K562 (cell line): Measurements from ENCODE around the gene OR6K6. TPM values are rescaled to one million over a fixed set of nuclear protein-coding genes. Genes with fewer than 3 reads are reported as not detected.

ENCODE experiments used
- ATAC-seq: fragments of 200-7000 bp; cut with Tn5 transposase; 3 replicates; pipeline ENCODE4 v1.9.1; 2020; ENCODE audit warnings: moderate library complexity
- BruUV-seq: library from RNA; stranded (reverse); fragments of 400-500 nt; replicated peaks from 2 replicates; lab custom pipeline; 2021; lab: Mats Ljungman, UMichigan
- CTCF ChIA-PET: fragments of 300-600 bp; formaldehyde crosslinking; extraction: SDS; loops from one replicate; lab custom pipeline; 2021; ENCODE audit warnings: low intra/inter-chr PET ratio; lab: Yijun Ruan, JAX
- POLR2A ChIA-PET: fragments of 300-600, 350-650 bp; sonication (Branson Sonifier 250); formaldehyde crosslinking; extraction: SDS; loops from one replicate; lab custom pipeline; 2021; ENCODE audit warnings: antibody characterized with exemption, inconsistent platforms; lab: Yijun Ruan, JAX
- DNase-seq, 4 experiments: peaks; one replicate each; pipeline versions ENCODE4 v3.0.0 to v3.0.0-alpha.2; 2011 to 2018; ENCODE audit warnings: low spot score in 3 of 4, mixed read lengths in 3 of 4; ENCODE audit errors: extremely low read depth in 1 of 4
- FAIRE-seq: peaks from 2 replicates; lab custom pipeline; 2011; peaks lifted over from hg19 to GRCh38; lab: Jason Lieb, UNC
- H2AFZ ChIP-seq: 2 replicates; pipeline ENCODE4 v1.6.0; 2011; ENCODE audit warnings: low read depth, low read length, control low read depth, inconsistent platforms
- H3K27ac ChIP-seq: fragments of 200-600 bp; 3 replicates; pipeline ENCODE4 v1.8.0; 2011; ENCODE audit warnings: low read depth, mild to moderate bottlenecking, control low read depth, inconsistent platforms, low read length, moderate library complexity, mixed read lengths; ENCODE audit errors: extremely low read depth
- H3K27me3 ChIP-seq, 2 experiments: fragments of 300-600 bp in 1 of 2; 2 replicates in 1 of 2; 3 replicates in 1 of 2; pipeline versions ENCODE4 v1.6.0 to v1.8.0; 2011; ENCODE audit warnings: inconsistent platforms in 2 of 2, low read length in 2 of 2, mild to moderate bottlenecking in 1 of 2, mixed read lengths in 1 of 2, moderate library complexity in 1 of 2; ENCODE audit not compliant: control insufficient read depth in 2 of 2, insufficient read depth in 2 of 2
- H3K36me3 ChIP-seq: fragments of 300-600 bp; 3 replicates; pipeline ENCODE4 v1.8.0; 2011; ENCODE audit warnings: mild to moderate bottlenecking, low read length, inconsistent platforms; ENCODE audit not compliant: control insufficient read depth, insufficient read depth
- H3K4me1 ChIP-seq, 2 experiments: fragments of 200-600 bp in 1 of 2; replicated peaks in 1 of 2; 2 replicates in 1 of 2; 3 replicates in 1 of 2; pipeline versions ENCODE4 v1.5.1 to v1.8.0; 2011; ENCODE audit warnings: inconsistent platforms in 2 of 2, low read length in 2 of 2, mild to moderate bottlenecking in 1 of 2, mixed read lengths in 1 of 2, moderate library complexity in 1 of 2; ENCODE audit not compliant: control insufficient read depth in 2 of 2, insufficient read depth in 2 of 2
- H3K4me2 ChIP-seq: 2 replicates; pipeline ENCODE4 v1.6.1; 2011; ENCODE audit warnings: low read length, control low read depth, inconsistent platforms, mixed read lengths; ENCODE audit not compliant: insufficient read depth
- H3K4me3 ChIP-seq: fragments of 200-600 bp; sonication (generic), shearing (Covaris generic); 2 replicates; pipeline ENCODE4 v1.5.1; 2016; ENCODE audit warnings: control low read depth, inconsistent platforms
- H3K79me2 ChIP-seq: fragments of 200-600 bp; 3 replicates; pipeline ENCODE4 v1.8.0; 2011; ENCODE audit warnings: low read length, inconsistent platforms; ENCODE audit not compliant: control insufficient read depth, insufficient read depth
- H3K9ac ChIP-seq, 2 experiments: 2 replicates each; pipeline versions ENCODE4 v1.6.0 to v1.6.1; 2011; ENCODE audit warnings: low read depth in 2 of 2, low read length in 2 of 2, control low read depth in 1 of 2, inconsistent platforms in 1 of 2, mild to moderate bottlenecking in 1 of 2, mixed read lengths in 1 of 2; ENCODE audit not compliant: insufficient read depth in 1 of 2
- H3K9me1 ChIP-seq: one replicate; pipeline ENCODE4 v1.6.0; 2011; ENCODE audit warnings: inconsistent platforms, mild to moderate bottlenecking, low read length, moderate library complexity; ENCODE audit not compliant: control insufficient read depth, insufficient read depth
- H3K9me3 ChIP-seq: replicated peaks from 2 replicates; pipeline ENCODE4 v1.5.1; 2011; ENCODE audit warnings: low read depth, low read length, inconsistent platforms; ENCODE audit not compliant: control insufficient read depth, insufficient read depth
- H4K20me1 ChIP-seq: replicated peaks from 2 replicates; pipeline ENCODE4 v1.6.1; 2011; ENCODE audit warnings: low read length, inconsistent platforms, mixed read lengths; ENCODE audit not compliant: control insufficient read depth, insufficient read depth
- CREM ChIP-seq: IDR thresholded peaks from 2 replicates; pipeline ENCODE4 v1.6.1; 2014; ENCODE audit warnings: antibody characterized with exemption, low read depth
- MNT ChIP-seq, 2 experiments: fragments of 450-650 bp; conservative IDR thresholded peaks; 2 replicates each; pipeline ENCODE4 v1.6.1; 2017; ENCODE audit warnings: mild to moderate bottlenecking in 2 of 2, moderate library complexity in 2 of 2
- RCOR1 ChIP-seq, 2 experiments: IDR thresholded peaks; 2 replicates each; pipeline ENCODE4 v1.6.1; 2012; ENCODE audit warnings: low read depth in 2 of 2, low read length in 2 of 2, borderline replicate concordance in 1 of 2, improper control_type of control experiment in 1 of 2
- ZNF197 ChIP-seq: fragments of 200-800 bp; sonication (Bioruptor generic); IDR thresholded peaks from 2 replicates; pipeline ENCODE4 v1.6.1; 2016; ENCODE audit warnings: low read depth, missing genetic modification characterization, missing compliant biosample characterization
- WGBS: fragments of 100-300 bp; shearing (Covaris generic); methylation state at CpG from one replicate; pipeline ENCODE4 v1.1.6; 2016; ENCODE audit warnings: low coverage, mixed read lengths; ENCODE audit not compliant: insufficient coverage; ENCODE audit errors: missing lambda C conversion rate; 5-methylcytosine and 5-hydroxymethylcytosine counted together
- in situ Hi-C: fragments of 300-500 bp; cut with MboI; formaldehyde crosslinking; loops from 4 replicates; pipeline ENCODE4 v1.15.0; 2018; ENCODE audit warnings: inconsistent platforms, mixed read lengths
- intact Hi-C: fragments of 100-400 bp; cut with micrococcal nuclease; formaldehyde crosslinking; loops from 2 replicates; pipeline ENCODE4 v1.14.2; 2022
- polyA plus RNA-seq, 8 experiments: library from polyadenylated mRNA; depleted of rRNA in 4 of 8; stranded (reverse) in 5 of 8; unstranded in 3 of 8; fragments of >200 nt; fragmentation: Nextera tagmentation in 2 of 8; fragmentation: Illumina TruSeq in 1 of 8; extraction: Ambion mirVana in 2 of 8; extraction: Trizol in 1 of 8; gene quantifications; 2 replicates each; pipeline versions ENCODE4 v1.2.1 to v1.2.3, GENCODE V29; 2011 to 2014; ENCODE audit warnings: inconsistent platforms in 1 of 8, missing spikeins in 1 of 8
- total RNA-seq, 7 experiments: library from RNA; depleted of rRNA in 6 of 7; stranded (reverse); fragments of >200 nt in 6 of 7; fragmentation: Illumina TruSeq in 2 of 7; extraction: Trizol in 2 of 7; gene quantifications; 2 replicates each; pipeline versions ENCODE4 v1.2.1 to v1.2.3, GENCODE V29; 2011 to 2021; ENCODE audit warnings: low replicate concordance in 1 of 7
- TF ChIP-seq, protein P1 (sequence below): sonication (generic); formaldehyde crosslinking; IDR thresholded peaks from 2 replicates; pipeline ENCODE4 v1.8.1; 2023; ENCODE audit warnings: missing genetic modification reagents, mild to moderate bottlenecking, borderline replicate concordance
- TF ChIP-seq, protein P2 (sequence below): fragments of 250-450 bp; sonication (Bioruptor Pico); IDR thresholded peaks from 2 replicates; pipeline ENCODE4 v1.6.1; 2021; ENCODE audit warnings: mild to moderate bottlenecking

The OR6K6 gene
- total and polyA plus RNA-seq, 9 of the 15 experiments (the other 6 are each of a cell fraction or from before 2014, with no cell fraction given) = not detected

DNA sequence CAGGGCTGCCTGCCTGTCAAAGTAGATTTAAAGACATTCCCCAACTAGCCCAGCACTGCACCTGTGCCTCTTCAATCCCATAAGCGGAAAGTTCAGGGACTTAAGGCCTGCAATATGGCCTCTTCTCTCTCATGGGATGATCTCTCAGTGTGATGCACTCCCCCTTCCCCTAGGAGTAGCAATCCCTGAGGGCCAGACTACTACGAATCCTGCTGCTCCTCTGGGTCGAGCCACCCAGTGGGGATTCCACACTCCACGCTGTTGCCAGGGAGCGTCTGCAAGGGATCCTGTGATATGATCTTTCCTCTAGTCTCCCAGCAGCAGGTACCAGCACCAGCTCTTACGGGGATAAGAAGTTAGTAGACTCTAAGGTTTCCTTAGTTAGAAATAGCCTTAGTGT is 39.7 kb downstream of the OR6K6 start:
- Histone ChIP-seq H4K20me1 (no peaks in the 10 kb centered on the region), H3K4me1 (peaks cover 0 to 2% of the 10 kb centered on the region in 2 experiments; a peak in 1 of 5 replicates), H3K9me3 (peaks cover 2% of the 10 kb centered on the region; the same call in 1 of the 2 replicates), H3K79me2 (no peaks in the 10 kb centered on the region), H3K27ac (no peak overlapping the region), H3K4me2 (no peak overlapping the region), H3K4me3 (no peak overlapping the region), H2AFZ (peak overlapping the region; percentile 34; the same call in 1 of the 2 replicates), H3K36me3 (no peaks in the 10 kb centered on the region), H3K9ac (no peak overlapping the region), H3K27me3 (no peaks in the 10 kb centered on the region), H3K9me1 (no peaks in the 10 kb centered on the region)
- no peak for FAIRE-seq
- 51% methylated on average over 6 of the region's 6 CpGs for WGBS
- CTCF ChIA-PET = no interaction called here
- POLR2A ChIA-PET = interaction anchor here (1.3 kb wide), 1 partner anchor 25 kb away, joined by 5 read pairs; no protein-coding TSS in a partner anchor
- BruUV-seq = no TSS peak
- ATAC-seq = peak; percentile 51
- no peak for DNase-seq
- intact Hi-C loops (no loop called here), in situ Hi-C loops (loop anchor here (10.0 kb wide), 1 partner anchor 201 kb away; no protein-coding TSS in a partner anchor)
- TF ChIP-seq CREM = no peak
- no peak for TF ChIP-seq RCOR1 (IDR thresholded peaks at IDR 0.05; ENCODE audit: borderline replicate concordance in 1 of 2, low read depth in 2 of 2, low read length in 2 of 2)
- TF ChIP-seq, protein P1, sequence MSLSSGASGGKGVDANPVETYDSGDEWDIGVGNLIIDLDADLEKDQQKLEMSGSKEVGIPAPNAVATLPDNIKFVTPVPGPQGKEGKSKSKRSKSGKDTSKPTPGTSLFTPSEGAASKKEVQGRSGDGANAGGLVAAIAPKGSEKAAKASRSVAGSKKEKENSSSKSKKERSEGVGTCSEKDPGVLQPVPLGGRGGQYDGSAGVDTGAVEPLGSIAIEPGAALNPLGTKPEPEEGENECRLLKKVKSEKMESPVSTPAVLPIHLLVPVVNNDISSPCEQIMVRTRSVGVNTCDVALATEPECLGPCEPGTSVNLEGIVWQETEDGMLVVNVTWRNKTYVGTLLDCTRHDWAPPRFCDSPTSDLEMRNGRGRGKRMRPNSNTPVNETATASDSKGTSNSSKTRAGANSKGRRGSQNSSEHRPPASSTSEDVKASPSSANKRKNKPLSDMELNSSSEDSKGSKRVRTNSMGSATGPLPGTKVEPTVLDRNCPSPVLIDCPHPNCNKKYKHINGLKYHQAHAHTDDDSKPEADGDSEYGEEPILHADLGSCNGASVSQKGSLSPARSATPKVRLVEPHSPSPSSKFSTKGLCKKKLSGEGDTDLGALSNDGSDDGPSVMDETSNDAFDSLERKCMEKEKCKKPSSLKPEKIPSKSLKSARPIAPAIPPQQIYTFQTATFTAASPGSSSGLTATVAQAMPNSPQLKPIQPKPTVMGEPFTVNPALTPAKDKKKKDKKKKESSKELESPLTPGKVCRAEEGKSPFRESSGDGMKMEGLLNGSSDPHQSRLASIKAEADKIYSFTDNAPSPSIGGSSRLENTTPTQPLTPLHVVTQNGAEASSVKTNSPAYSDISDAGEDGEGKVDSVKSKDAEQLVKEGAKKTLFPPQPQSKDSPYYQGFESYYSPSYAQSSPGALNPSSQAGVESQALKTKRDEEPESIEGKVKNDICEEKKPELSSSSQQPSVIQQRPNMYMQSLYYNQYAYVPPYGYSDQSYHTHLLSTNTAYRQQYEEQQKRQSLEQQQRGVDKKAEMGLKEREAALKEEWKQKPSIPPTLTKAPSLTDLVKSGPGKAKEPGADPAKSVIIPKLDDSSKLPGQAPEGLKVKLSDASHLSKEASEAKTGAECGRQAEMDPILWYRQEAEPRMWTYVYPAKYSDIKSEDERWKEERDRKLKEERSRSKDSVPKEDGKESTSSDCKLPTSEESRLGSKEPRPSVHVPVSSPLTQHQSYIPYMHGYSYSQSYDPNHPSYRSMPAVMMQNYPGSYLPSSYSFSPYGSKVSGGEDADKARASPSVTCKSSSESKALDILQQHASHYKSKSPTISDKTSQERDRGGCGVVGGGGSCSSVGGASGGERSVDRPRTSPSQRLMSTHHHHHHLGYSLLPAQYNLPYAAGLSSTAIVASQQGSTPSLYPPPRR (CRISPR knock-in tag) = no peak
- TF ChIP-seq ZNF197 (CRISPR knock-in tag) = no peak
- TF ChIP-seq, protein P2, sequence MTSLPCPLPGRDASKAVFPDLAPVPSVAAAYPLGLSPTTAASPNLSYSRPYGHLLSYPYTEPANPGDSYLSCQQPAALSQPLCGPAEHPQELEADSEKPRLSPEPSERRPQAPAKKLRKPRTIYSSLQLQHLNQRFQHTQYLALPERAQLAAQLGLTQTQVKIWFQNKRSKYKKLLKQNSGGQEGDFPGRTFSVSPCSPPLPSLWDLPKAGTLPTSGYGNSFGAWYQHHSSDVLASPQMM (CRISPR knock-in tag) = no peak
- no peak for TF ChIP-seq MNT (conservative IDR thresholded peaks at IDR 0.05)
